CD4-positive, alpha-beta T cell treated with Interleukin-17A for 1 hour (primary cell): ENCODE data around the gene TEAD2.
A peak's percentile ranks its signal among the peaks of the same experiment; 100 is the strongest.

Experiments
- DNase-seq: peaks from one replicate; pipeline ENCODE4 v3.0.0-alpha.2; 2020

Gene TEAD2

DNA sequence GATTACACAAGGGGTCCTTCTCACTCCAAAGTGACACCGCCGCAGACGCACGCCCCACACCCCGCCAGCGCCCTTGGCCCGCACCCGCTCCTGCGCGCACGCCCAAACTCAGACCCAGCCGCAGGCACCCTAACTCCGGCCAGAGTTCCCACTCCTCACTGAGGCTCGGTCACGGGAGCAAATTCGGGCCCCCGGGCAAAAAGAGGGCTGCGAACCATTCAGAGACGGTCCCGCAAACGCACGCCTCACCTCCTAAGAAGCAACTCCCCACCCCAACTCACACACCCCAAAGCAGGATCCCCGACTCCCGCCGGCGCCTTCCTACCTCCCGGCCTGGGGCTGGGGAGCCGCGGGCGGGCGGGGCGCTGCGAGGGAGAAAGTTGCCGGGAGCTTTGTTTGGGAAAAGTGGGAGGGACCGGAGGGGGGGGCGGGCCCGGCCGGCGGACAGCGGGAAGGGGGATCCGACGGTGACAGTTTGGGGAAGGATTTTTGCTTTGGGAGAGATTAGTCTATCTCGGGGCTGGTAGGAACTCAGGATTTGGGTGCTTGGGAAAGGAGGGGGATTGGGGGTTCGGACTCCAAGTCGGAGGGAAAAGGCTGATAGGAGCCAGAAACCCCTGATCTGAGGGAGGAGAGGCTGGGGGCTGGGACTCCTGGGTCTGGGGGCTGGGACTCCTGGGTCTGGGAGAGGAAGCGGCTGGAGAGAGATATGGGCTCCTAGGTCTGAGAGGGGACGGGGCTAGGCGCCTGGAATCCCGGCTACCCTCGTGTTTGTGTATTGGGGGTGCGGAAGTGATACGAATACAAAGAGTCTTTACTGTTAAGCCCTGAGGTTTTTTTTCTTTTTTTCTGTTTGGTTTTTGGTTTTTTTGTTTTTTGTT lies at the start of gene TEAD2:
Gene TEAD2 (minus strand): TSS at position 369 of the 881 bp plus-strand sequence. CDS start 2,341 bp downstream, outside the sequence.
- peak; percentile 13 for DNase-seq

- DNase-seq: no peak
These were observed 49.6 kb upstream of the TEAD2 start for GRCh38 chr19:49411681-49412326.

DNA sequence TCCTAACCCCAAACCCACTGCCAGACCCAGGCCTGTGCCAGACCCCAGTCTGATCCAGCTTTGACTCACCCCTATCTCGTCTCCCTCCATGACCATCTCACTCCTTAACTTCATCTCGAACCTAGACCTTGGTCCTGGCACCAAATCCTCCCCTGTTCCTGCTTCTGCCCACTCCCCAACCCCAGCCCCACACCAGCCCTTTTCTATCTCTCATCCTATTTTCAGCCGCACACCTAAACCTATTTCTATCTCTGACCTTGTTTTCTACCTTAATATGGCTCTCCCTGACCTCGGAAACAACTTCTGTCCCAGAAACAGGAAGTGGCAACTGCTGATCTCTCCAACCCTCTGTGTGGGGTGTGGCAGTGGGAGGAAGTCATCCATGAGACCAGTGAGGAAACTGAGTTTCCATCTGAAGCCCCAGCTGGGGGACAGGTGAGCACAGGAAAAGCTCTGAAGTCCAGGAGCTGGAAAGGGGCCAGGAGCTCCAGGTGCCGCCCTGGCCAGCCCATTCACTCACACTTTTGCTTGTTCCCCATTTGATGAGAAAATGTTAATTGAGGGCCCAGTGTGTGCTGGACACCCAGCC lies 47.3 kb upstream of the TEAD2 start:
- peak; percentile 52 for DNase-seq

DNA sequence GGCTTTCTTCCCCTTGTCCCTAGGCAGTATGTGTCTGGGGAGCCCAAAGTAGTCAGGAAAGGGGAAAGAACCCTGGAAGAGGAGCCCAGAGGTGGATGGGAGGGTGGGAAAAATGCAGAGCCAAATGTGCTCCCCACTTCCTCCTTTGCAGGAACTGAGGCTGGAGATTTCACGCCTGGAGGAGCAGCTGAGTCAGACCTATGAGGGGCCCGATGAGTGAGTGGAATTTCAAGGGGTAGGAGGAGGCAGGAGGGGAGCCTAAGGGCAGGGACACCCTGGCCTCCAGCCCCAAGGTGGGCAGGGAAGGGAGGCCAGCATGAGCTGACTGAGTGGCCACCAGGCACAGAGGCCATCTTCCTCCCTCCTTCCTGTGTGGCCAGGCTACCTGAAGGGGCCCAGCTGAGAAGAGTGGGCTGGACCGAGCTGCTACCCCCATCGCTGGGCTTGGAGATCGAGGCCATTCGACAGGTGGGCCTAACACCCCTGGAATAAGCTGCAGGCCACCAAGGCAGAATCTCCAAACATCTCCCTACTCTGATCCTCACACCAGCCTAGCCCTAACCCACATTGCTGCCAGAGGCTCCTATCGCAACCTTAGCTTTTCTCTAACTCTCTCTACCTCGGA lies 46.7 kb upstream of the TEAD2 start:
- no peak for DNase-seq

GRCh38 chr19:49407482-49408015 lies 45.3 kb upstream of the TEAD2 start:
- DNase-seq: no peak

DNA sequence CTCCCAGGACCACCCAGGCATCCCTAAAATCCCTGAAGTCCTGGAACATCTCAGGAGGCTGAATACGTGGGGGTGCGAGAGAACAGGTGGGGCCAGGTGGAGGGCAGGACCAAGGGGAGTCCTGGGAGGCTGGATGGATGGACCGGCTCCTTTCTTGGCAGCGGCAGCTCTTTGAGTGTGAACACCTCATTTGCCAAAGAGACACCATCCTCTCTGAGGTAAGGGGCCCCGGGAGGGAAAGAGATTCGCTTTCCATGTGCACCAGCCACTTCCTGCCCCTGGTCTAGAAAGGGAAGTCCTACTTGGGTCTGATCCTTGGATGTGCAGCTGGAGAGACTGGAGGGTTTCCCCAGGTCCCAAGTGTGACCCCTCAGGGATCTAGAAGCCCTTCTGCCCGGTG lies 44.9 kb upstream of the TEAD2 start:
- DNase-seq: no peak

GRCh38 chr19:49403404-49404187 lies 41.4 kb upstream of the TEAD2 start:
- DNase-seq: no peak

GRCh38 chr19:49400029-49400428 lies 37.8 kb upstream of the TEAD2 start:
- no peak for DNase-seq

GRCh38 chr19:49398931-49399330 lies 36.7 kb upstream of the TEAD2 start:
- no peak for DNase-seq

DNA sequence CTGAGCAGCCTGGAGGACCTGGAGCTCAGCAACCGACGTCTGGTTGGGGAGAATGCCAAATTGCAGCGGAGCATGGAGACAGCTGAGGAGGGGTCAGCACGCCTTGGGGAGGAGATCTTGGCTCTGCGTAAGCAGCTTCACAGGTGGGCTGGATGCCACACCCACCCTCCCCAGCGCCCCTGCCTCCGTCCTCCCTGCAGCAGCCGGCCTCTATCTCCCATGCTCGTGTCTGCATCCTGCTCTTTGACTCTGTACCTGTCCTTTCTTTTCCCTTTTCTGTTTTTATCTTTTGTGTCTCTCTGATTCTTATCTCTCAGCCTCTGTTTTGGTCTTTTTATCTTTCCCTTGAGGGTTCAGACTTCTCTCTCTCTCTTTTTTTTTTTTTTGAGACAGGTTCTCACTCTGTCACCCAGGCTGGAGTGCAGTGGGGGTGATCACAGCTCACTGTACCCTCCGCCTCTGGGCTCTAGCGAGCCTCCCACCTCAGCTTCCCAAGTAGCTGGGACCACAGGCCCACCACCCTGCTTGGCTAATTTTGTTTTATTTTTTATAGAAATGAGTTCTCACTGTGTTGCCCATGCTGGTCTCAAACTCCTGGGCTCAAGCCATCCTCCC lies 35.9 kb upstream of the TEAD2 start:
- no peak for DNase-seq

DNA sequence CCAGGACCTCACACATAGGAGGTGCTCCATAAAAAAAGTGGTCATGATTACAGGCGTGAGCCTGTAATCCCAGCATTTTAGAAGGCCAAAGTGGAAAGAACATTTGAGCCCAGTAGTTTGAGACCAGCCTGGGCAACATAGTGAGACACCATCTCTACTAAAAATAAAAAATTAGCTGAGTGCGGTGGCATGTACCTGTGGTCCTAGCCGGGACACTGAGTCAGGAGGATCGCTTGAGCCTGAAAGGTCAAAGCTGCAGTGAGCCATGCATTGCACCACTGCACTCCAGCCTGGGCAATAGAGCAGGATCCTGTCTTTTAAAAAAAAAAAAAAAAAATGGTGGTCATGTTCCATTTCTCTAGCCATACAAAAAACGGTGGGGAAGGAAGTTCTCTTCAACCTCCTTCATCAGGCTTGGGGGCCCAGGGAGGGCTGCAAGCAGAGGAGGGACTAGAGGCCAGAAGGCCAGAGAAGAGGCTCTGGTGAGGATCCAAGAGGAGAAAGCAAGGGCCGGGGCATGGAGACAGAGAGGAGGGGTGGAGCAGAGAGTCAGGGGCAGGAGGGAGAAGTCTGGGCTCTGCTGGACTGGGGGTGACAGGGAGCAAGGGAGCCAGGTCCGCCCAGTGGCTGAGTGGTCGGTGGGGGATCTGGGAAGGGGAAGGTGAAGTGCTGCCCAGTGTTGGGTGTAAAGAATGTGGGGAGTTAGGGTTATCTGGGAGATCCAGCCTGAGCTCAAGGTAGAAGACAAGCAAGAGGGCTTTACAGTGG lies 34.7 kb upstream of the TEAD2 start:
- no peak for DNase-seq

- DNase-seq: no peak
These were observed 33.6 kb upstream of the TEAD2 start for GRCh38 chr19:49395581-49396407.

- DNase-seq: no peak
These were observed 31.7 kb upstream of the TEAD2 start for GRCh38 chr19:49393881-49394280.

DNA sequence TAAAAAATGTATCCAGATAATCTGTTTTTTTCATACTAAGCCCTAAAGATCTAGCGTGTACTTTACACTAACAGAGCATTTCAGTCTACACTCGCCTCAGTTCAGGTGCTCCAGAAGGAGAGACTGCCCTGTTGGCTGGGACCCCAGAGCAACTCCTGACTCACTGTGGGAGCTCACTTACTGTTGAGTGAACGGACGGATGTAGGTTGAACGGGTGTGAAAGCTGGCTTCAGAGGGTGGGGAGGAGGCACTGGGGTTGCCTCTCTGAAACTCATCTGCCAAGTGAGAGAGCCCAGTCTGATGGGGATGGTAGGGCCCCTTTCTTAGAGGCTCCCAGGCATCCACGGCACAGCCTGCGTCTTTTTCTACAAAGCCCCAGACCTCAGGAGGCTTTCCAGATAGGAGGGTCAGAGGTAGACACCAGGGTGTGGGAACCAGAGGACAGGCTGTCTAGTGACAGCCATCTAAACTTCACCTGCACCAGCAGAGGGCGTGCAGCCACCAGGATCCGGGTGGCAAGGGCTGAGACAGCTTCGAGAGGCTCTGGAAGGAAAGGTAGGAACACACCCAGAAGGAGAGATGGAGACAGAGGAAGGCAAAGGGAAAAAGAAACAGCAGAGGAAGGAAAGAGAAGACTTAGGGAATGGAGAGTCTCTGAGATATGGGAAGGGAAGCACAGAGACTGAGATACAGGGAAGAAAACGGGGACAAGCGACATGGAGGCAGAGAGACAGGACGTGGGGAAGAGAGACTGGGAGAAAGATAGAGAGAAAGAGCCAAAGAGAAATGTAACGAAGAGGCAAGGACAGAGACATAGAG lies 29.6 kb upstream of the TEAD2 start:
- peak; percentile 84 for DNase-seq

DNA sequence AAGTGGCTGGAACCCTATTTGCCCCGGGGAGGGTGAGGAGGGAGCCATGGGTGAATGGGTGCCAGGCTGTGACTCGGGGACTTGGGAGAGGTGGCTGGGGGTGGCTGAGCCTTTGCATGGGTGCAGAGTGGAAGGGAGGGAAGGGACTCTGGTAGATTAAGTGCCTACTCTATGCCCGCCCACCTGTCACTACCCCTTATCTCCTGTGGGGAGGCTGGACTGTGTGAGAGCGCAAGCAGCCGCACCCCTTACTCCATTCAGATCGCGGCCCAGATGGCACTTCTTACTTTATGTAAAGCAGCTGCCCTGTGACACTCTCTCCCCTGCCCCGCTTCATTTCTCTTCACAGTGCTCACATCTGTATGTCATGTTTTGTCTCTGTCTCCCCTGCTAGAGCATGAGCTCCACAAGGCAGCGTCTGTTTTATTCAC lies 28.7 kb upstream of the TEAD2 start:
- no peak for DNase-seq

- DNase-seq: no peak
These were observed 28.1 kb upstream of the TEAD2 start for GRCh38 chr19:49390131-49390928.

DNA sequence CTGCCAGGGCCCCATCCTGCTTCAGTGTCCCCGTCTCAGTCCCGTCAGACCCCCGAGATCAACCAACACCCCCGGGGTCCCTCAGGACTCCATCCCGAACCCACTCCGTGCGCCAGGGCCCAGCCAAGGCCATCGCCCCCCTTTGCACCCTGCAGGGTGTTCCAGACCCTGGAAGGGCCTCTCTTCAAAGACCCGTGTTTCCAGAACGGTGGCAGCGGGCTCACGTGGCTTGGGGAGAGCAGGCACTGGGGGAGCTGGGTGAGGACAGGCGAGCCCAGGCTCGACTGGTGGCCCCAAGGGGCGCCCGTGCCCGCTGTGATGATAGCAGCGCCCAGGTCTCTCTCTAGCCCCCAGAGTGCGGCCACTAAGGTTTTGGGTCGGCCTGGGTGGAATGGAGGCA lies 27.2 kb upstream of the TEAD2 start:
- DNase-seq: no peak

GRCh38 chr19:49387936-49388372 lies 25.7 kb upstream of the TEAD2 start, which contains the start of gene KASH5:
KASH5 (plus strand) TSS chr19:49388249; CDS start chr19:49390884, 2,635 bp downstream.
- DNase-seq: peak; percentile 92
